ENCODE data around the gene ZNF181. TPM values are rescaled to one million over a fixed set of nuclear protein-coding genes. Genes with fewer than 3 reads are reported as not detected.

The ZNF181 gene
- total and polyA plus RNA-seq, 7 donors = 7.8 to 47.2 (median 18.1) TPM

DNA sequence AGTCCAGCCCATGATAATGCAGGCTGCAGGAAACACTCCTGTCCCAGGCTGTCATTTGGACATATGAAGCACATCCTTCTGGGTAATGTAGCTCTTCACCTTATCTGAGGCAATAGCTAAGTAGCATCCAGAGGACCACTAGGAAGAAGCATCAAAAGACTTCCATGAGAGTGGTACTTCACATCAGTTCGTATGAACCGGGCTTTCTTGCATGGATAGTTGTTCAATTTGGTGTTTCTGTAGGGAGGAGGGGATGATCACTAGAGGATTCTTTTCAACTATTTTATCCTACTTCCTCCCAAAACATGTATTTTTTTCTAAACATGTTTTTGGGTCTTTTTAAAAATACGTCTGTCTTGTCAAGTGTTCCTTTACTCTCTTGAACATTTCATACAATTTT lies 43.7 kb upstream of the ZNF181 start:
- Histone ChIP-seq H3K27me3 (ENCODE audit: insufficient read depth in 3 of 3, low read length in 2 of 3) (no peaks in the 10 kb centered on the region), H3K27ac (no peak overlapping the region), H3K9me3 (peaks cover 4% of the 10 kb centered on the region), H3K4me3 (no peak overlapping the region), H3K36me3 (ENCODE audit: insufficient read depth in 1 of 2, low read depth in 1 of 2) (peaks cover 0 to 7% of the 10 kb centered on the region in 2 donors), H3K4me1 (no peaks in the 10 kb centered on the region)
- no peak for ATAC-seq
- 81 to 91% (median 87%) methylated on average over 3 of the region's 3 CpGs for WGBS, 3 donors
- DNase-seq = no peak
- intact Hi-C loops (cut with DNase I) = no loop called here
- TF ChIP-seq CTCF (IDR thresholded peaks at IDR 0.05) = no peak

DNA sequence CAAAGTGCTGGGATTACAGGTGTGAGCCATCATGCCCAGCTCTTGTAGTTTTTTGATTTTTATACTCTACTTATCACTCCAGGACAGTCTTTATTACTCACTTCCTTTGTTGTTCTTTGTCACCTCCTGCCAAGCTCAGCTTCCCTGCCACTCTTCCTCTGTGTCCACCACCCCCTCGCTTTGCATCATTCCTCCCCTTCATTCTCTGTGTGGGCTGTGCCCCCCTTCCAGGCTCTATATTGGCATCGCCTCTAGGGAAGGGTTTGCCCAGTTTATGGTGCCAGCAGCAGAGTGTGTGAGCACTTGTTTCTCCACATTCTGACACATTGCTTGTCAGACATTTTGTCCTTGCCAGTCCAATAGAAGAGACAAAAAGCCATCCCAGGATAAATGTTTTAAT lies 41.5 kb upstream of the ZNF181 start:
- no peaks in the 10 kb centered on the region for H3K9me3 ChIP-seq
- H3K27me3 ChIP-seq (ENCODE audit: insufficient read depth in 3 of 3, low read length in 2 of 3) = no peaks in the 10 kb centered on the region
- H3K27ac ChIP-seq = no peak overlapping the region
- H3K4me1 ChIP-seq = no peaks in the 10 kb centered on the region
- TF ChIP-seq CTCF (IDR thresholded peaks at IDR 0.05) = no peak
- intact Hi-C loops (cut with DNase I) = no loop called here
- no peak for ATAC-seq
- DNase-seq = no peak
- 24 to 46% (median 37%) methylated on average over 2 of the region's 2 CpGs for WGBS, 3 donors
- no peak overlapping the region for H3K4me3 ChIP-seq
- no peaks in the 10 kb centered on the region for H3K36me3 ChIP-seq (ENCODE audit: insufficient read depth in 1 of 2, low read depth in 1 of 2)

DNA sequence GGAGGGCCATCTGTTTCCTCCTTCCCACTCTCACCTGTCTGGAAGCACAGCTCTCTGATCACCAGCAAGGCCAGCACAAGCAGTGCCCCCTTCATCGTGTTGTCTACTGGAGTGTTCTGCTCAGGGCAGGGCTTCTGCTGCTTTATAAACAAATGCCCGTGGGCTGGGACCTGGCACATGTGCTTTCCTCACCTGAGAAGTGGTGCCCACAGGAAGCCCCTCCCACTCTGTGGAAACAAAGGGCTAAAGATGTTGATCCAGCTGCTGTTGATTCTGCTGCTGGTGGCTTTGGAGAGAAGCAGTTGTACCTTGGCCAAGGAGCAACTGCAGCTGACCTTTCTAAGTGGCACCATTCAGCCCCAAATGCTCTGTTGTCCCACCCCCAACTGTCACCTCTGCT lies 26.4 kb upstream of the ZNF181 start:
- DNase-seq (no peak), ATAC-seq (no peak)
- Histone ChIP-seq H3K27me3 (ENCODE audit: insufficient read depth in 3 of 3, low read length in 2 of 3) (no peaks in the 10 kb centered on the region), H3K4me3 (no peak overlapping the region), H3K4me1 (no peaks in the 10 kb centered on the region), H3K27ac (no peak overlapping the region), H3K9me3 (no peaks in the 10 kb centered on the region), H3K36me3 (ENCODE audit: insufficient read depth in 1 of 2, low read depth in 1 of 2) (no peaks in the 10 kb centered on the region)
- intact Hi-C loops (cut with DNase I) = no loop called here
- no peak for TF ChIP-seq CTCF (IDR thresholded peaks at IDR 0.05)
- 56 to 72% (median 66%) methylated on average over 2 of the region's 2 CpGs for WGBS, 3 donors

DNA sequence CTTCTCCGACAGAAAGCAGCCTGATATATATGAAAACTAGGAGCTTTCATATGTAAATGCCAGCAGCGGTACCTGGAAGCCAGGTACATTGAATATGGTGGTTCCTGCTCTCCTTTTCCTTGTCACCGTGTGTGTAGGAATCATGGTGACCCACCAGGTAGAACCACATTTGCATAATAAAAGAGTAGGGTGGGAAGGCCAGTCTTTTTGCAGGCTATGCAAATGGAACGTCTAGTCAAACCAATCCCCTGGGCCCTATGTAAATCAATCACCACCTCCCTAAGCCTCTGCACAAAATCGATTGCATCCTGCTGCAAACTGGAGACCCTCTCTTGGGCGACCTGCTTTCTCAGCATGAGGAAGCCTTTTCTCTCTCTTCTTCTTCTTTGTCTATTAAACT lies 22.2 kb upstream of the ZNF181 start:
- WGBS, 3 donors = 63 to 68% (median 65%) methylated on average over 6 of the region's 6 CpGs
- ATAC-seq (no peak), DNase-seq (no peak)
- H3K9me3 ChIP-seq = no peaks in the 10 kb centered on the region
- H3K27me3 ChIP-seq (ENCODE audit: insufficient read depth in 3 of 3, low read length in 2 of 3) = no peaks in the 10 kb centered on the region
- H3K4me1 ChIP-seq = no peaks in the 10 kb centered on the region
- intact Hi-C loops (cut with DNase I) = loop anchor here (1.0 to 2.0 kb wide), 4 partner anchors 73 to 211 kb away; no protein-coding TSS in a partner anchor
- H3K27ac ChIP-seq = no peak overlapping the region
- no peak for TF ChIP-seq CTCF (IDR thresholded peaks at IDR 0.05)
- no peaks in the 10 kb centered on the region for H3K36me3 ChIP-seq (ENCODE audit: insufficient read depth in 1 of 2, low read depth in 1 of 2)
- no peak overlapping the region for H3K4me3 ChIP-seq
